Camera-type eye (tissue), 1 donor: ENCODE results near the gene TSPEAR. TPM values are rescaled to one million over a fixed set of nuclear protein-coding genes. Genes with fewer than 3 reads are reported as not detected.

ENCODE experiments used
- total RNA-seq: library from RNA; depleted of rRNA; stranded (reverse); fragments of >200 nt; gene quantifications from one replicate; pipeline ENCODE4 v1.2.3, GENCODE V29; 2014

The TSPEAR gene
- not detected for total RNA-seq

DNA sequence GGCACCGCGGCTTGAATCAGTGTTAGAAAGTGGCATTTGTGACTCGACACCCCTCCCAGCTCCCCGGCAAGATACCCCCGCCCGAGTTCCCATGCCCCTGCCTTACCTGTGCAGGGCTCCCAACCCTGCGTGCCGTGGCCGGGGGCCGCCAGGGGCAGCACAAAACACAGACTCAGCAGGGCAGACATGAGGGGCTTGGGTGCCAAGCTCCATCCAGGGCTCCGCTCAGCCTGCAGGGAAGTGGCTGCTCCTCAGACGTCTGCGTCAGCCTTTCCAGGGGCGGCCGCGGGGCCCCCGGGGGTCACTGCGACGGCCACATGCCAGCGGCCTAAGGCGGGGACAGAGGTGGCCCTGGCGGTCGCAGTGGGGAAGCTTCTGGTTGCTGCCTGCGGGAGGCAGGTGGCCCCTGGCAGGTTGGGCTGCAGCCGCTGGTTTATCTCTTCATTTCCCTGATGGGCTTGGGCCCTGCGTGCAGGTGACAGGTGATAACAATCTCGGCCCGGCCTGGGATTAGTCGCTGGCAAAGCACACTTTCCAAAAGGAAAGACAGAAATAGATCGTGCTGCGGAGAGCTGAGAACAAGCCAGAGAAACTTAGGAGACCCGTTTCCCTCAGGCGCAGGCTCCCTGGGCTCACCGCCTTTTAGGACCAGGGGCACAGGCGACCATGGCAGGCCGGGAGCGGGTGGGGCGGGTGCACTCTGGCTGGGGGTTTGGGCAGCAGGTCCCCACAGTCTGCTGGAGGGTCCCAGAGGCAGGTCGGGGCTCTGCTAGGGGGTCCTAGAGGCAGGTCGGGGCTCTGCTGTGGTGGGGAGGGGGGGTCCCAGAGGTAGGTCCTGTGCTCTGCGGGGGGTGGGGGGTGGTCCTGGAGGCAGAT lies at the start of gene TSPEAR:
Gene TSPEAR (minus strand): TSS at position 246 of the 876 bp plus-strand sequence. CDS start 58 bp downstream, at position 188.

DNA sequence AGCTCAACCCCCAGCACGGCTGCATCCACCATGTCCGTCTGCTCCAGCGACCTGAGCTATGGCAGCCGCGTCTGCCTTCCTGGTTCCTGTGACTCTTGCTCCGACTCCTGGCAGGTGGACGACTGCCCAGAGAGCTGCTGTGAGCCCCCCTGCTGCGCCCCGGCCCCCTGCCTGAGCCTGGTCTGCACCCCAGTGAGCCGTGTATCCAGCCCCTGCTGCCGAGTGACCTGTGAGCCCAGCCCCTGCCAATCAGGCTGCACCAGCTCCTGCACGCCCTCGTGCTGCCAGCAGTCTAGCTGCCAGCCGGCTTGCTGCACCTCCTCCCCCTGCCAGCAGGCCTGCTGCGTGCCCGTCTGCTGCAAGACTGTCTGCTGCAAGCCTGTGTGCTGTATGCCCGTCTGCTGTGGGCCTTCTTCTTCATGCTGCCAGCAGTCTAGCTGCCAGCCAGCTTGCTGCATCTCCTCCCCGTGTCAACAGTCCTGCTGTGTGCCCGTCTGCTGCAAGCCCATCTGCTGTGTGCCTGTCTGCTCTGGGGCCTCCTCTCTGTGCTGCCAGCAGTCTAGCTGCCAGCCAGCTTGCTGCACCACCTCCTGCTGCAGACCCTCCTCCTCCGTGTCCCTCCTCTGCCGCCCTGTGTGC lies 14.1 kb downstream of the TSPEAR start, which contains the start of gene KRTAP10-12:
Gene KRTAP10-12 (plus strand): TSS at position 1 of the 639 bp plus-strand sequence. CDS start 30 bp downstream, at position 31.

GRCh38 chr21:44681861-44682579 lies 29.4 kb downstream of the TSPEAR start, which contains the start of gene KRTAP12-1:
Gene KRTAP12-1 (minus strand): TSS chr21:44682163. CDS start chr21:44682123, 40 bp downstream.

DNA sequence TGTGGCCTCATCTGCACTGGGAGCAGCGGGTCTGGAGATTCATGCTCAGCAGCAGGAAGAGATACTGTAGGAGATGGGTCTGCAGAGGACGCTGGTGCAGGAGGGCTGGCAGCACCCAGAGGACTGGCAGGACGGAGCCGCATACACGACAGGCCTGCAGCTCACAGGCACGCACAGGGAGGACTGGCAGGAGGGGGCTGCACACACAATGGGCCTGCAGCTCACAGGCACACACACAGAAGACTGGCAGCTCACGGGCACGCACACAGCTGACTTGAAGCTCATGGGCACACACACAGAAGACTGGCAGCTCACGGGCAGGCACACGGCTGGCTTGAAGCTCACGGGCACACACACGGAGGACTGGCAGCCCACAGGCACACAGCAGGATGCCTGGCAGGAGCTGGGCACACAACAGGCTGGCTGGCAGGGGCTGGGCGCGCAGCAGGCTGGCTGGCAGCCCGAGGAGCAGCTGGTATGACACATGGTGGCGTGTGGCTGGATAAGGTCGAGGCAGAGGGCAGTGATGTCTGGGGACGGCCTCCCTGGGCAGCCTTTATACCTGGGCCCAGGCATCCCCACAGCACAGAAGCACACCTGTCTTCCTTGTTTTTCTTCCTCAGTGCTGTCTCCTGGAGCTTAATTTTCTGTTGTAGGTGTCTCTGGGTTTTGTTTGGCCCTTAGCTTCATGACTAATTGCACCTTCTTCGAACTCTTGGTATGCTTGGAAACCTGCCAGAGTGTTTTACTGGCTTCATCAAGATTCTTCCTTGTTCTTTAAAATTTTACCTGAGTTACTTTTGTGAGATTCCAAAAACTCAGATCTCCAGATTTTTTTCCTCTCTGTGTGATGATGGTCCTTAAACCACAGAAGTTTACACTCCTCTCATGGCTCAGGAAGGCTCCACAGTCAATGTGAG lies 44.7 kb downstream of the TSPEAR start, which contains the start of gene KRTAP12-2:
Gene KRTAP12-2 (minus strand): TSS at position 527 of the 920 bp plus-strand sequence. CDS start 41 bp downstream, at position 486.

GRCh38 chr21:44657635-44658540 lies 53.5 kb downstream of the TSPEAR start, which contains the start of gene KRTAP12-3:
Gene KRTAP12-3 (plus strand): TSS chr21:44657932. CDS start chr21:44657980, 48 bp downstream.

DNA sequence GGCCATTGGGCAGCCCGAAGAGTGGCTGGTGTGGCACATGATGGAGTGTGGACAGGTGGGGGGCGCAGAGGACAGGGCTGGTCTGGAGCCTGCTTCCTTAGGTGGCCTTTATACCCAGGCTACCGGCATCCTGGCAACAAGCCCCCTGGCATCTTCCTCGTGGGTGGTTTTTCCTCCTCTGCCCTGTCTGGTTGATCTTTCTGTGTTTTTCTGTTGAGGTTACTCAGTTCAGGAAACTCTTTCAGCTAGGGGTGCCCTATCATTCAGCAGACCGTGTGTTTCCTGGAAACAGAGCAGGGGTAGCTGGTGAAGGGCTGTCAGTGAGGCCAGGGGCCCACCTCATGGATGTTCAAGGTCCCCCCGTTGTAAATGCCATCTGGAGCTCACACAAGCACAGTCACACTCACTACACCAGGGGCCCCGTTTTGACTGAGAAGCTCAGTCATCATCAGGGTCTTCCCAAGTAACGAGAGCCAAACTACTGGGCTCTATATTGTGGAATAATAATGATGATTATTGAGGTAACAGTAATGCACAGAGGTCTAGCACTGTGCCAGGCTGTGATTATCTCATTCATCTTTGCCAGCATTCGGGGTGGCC lies 56.7 kb downstream of the TSPEAR start, which contains the start of gene KRTAP12-4:
Gene KRTAP12-4 (minus strand): TSS at position 84 of the 600 bp plus-strand sequence. CDS start 45 bp downstream, at position 39.

GRCh38 chr21:44646366-44647221 lies 64.8 kb downstream of the TSPEAR start, which contains the start of gene KRTAP10-11:
Gene KRTAP10-11 (plus strand): TSS chr21:44646414. CDS start chr21:44646459, 45 bp downstream.

DNA sequence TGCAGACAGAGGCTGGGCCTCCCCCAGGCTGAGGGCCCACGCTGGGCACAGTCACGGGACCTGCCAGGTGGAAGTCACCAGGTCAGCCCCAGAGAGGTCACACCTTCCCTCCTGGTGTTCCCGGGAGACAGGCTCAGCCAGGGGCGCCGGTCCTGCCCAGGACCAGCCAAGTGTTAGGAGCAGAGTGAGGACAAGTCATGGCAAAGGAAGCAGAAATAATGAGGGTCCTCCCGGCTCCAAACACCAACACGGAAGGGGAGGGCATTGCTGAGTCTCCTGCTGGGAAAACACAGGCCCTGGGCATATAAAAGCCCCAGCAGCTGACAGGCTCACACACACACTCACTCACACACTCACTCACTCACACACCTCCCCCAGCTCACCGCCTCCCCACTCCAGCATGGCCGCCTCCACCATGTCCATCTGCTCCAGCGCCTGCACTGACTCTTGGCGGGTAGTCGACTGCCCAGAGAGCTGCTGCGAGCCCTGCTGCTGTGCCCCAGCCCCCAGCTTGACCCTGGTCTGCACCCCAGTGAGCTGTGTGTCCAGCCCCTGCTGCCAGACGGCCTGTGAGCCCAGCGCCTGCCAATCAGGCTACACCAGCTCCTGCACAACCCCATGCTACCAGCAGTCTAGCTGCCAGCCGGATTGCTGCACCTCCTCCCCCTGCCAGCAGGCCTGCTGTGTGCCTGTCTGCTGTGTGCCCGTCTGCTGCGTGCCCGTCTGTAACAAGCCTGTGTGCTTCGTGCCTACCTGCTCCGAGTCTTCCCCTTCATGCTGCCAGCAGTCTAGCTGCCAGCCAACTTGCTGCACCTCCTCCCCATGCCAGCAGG lies 74.1 kb downstream of the TSPEAR start, which contains the start of gene KRTAP10-10:
Gene KRTAP10-10 (plus strand): TSS at position 339 of the 833 bp plus-strand sequence. CDS start 62 bp downstream, at position 401.

GRCh38 chr21:44626673-44627143 lies 84.7 kb downstream of the TSPEAR start, which contains the start of gene KRTAP10-9:
Gene KRTAP10-9 (plus strand): TSS chr21:44627093. CDS start chr21:44627172, 79 bp downstream.

DNA sequence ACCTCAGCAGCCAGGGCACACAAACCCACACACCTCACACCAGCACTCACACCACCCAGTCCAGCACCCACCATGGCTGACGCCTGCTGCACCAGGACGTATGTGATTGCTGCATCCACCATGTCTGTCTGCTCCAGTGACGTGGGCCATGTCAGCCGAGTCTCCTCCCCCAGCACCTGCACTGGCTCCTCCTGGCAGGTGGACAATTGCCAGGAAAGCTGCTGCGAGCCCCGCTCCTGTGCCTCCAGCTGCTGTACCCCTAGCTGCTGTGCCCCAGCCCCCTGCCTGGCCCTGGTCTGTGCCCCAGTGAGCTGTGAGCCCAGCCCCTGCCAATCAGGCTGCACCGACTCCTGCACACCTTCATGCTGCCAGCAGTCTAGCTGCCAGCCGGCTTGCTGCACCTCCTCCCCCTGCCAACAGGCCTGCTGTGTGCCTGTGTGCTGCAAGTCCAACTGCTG lies 99.3 kb downstream of the TSPEAR start, which contains the start of gene KRTAP10-8:
Gene KRTAP10-8 (plus strand): TSS at position 51 of the 458 bp plus-strand sequence. CDS start 22 bp downstream, at position 73.

GRCh38 chr21:44600118-44600978 lies 111.0 kb downstream of the TSPEAR start, which contains the start of gene KRTAP10-7:
Gene KRTAP10-7 (plus strand): TSS chr21:44600597. CDS start chr21:44600622, 25 bp downstream.

GRCh38 chr21:44592446-44593311 lies 118.7 kb downstream of the TSPEAR start, which contains the start of gene KRTAP10-6:
Gene KRTAP10-6 (minus strand): TSS chr21:44592505. CDS start chr21:44592484, 21 bp downstream.

DNA sequence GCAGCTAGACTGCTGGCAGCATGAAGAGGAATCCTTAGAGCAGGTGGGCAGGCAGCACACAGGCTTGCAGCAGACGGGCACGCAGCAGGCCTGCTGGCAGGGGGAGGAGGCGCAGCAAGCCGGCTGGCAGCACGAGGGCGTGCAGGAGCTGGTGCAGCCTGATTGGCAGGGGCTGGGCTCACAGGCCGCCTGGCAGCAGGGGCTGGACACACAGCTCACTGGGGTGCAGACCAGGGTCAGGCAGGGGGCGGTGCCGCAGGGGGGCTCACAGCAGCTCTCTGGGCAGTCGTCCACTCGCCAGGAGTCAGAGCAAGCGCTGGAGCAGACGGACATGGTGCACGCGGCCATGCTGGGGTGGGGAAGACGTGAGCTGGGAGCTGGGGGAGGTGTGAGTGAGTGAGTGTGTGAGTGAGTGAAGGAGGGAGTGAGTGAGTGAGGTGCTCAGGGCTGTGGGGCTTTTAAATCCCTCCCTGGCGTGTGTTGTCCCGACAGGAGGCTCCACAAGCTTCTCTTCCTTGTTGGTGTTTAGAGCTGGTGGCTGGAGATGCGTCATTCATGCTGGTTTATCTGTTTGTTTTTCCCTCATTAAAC lies 131.0 kb downstream of the TSPEAR start, which contains the start of gene KRTAP10-5:
Gene KRTAP10-5 (minus strand): TSS at position 374 of the 591 bp plus-strand sequence. CDS start 26 bp downstream, at position 348.

